Thyroid gland (tissue), 4 donors: ENCODE results near the gene PCDHGC3. TPM values are rescaled to one million over a fixed set of nuclear protein-coding genes. Genes with fewer than 3 reads are reported as not detected.
A peak's percentile ranks its signal among the peaks of the same experiment; 100 is the strongest.
"Not testable (repeated sequence)": the region's sequence is repeated elsewhere in the genome, so short reads cannot be mapped to it uniquely, and the experiment has no call there.

ENCODE experiments used
- DNase-seq, 2 donors: peaks; one replicate each; pipeline ENCODE4 v3.0.0-alpha.2; 2019
- H3K27ac ChIP-seq, 3 donors: fragments of 200-600 bp; sonication (generic); 1 replicate in 2 of 3; 2 replicates in 1 of 3; pipeline ENCODE4 v1.5.1; 2016 to 2019; ENCODE audit warnings: mild to moderate bottlenecking in 1 of 3, moderate library complexity in 1 of 3
- H3K27me3 ChIP-seq: fragments of 200-600 bp; sonication (generic); one replicate; pipeline ENCODE4 v1.5.1; 2019
- H3K36me3 ChIP-seq, 2 donors: fragments of 200-600 bp; sonication (generic); one replicate each; pipeline ENCODE4 v1.5.1; 2016 to 2019
- H3K4me1 ChIP-seq, 2 donors: fragments of 200-600 bp; sonication (generic); one replicate each; pipeline ENCODE4 v1.5.1; 2017 to 2019
- H3K4me3 ChIP-seq, 3 donors: fragments of 200-600 bp; sonication (generic); replicated peaks in 1 of 3; 1 replicate in 2 of 3; 2 replicates in 1 of 3; pipeline ENCODE4 v1.5.1; 2016; ENCODE audit warnings: mild to moderate bottlenecking in 1 of 3
- H3K9me3 ChIP-seq: fragments of 200-600 bp; sonication (generic); one replicate; pipeline ENCODE4 v1.5.1; 2017
- POLR2A ChIP-seq, 2 donors: fragments of 450-650 bp; IDR thresholded peaks; one replicate each; pipeline ENCODE4 v1.6.1; 2017; ENCODE audit warnings: antibody characterized with exemption in 2 of 2, mild to moderate bottlenecking in 2 of 2, moderate library complexity in 1 of 2
- WGBS, 2 donors: methylation state at CpG; one replicate each; pipeline ENCODE4 v1.1.5; 2017; 5-methylcytosine and 5-hydroxymethylcytosine counted together
- intact Hi-C: fragments of 100-400 bp; cut with DNase I; formaldehyde crosslinking; loops from one replicate; pipeline ENCODE4 v1.15.1; 2023
- total RNA-seq, 4 donors: library from RNA; depleted of rRNA; stranded (reverse); fragments of >200 nt; gene quantifications; one replicate each; pipeline ENCODE4 v1.2.3, GENCODE V29; 2016
- TF ChIP-seq, protein P1 (sequence below), 6 experiments: fragments of 200-600 bp in 3 of 6; fragments of 450-650 bp in 3 of 6; sonication (generic) in 3 of 6; IDR thresholded peaks; one replicate each; pipeline ENCODE4 v1.5.1; 2016 to 2019; ENCODE audit warnings: antibody characterized with exemption in 6 of 6, mild to moderate bottlenecking in 2 of 6, inconsistent platforms in 1 of 6, moderate library complexity in 1 of 6

Gene PCDHGC3
- 10 to 100 TPM; 24.7 to 31.5 (median 27.6) TPM for total RNA-seq

DNA sequence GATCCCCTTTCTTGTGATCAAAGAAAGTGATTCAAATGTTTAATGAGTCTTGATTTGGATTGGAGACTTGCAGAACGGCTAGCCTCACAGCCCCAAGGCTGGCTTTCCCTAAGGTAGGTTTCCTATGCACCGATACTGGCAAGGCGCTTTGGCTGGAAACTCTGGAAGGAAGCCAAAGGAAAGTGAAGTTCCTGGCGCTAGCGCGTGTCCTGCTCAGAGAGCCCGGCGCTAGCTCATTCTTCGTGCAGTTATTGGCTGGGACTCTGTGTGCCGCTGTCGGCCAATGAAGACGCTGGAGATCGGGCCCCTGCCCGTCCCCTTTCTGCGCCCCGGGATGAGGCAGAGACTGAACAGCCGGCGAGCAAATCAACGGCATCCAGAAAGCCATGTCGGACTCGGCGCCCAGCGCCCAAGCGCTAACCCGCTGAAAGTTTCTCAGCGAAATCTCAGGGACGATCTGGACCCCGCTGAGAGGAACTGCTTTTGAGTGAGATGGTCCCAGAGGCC is at the start of gene PCDHGC3:
Gene PCDHGC3 (plus strand): TSS at position 342 of the 507 bp plus-strand sequence. CDS start 151 bp downstream, at position 493.
- TF ChIP-seq, protein P1, sequence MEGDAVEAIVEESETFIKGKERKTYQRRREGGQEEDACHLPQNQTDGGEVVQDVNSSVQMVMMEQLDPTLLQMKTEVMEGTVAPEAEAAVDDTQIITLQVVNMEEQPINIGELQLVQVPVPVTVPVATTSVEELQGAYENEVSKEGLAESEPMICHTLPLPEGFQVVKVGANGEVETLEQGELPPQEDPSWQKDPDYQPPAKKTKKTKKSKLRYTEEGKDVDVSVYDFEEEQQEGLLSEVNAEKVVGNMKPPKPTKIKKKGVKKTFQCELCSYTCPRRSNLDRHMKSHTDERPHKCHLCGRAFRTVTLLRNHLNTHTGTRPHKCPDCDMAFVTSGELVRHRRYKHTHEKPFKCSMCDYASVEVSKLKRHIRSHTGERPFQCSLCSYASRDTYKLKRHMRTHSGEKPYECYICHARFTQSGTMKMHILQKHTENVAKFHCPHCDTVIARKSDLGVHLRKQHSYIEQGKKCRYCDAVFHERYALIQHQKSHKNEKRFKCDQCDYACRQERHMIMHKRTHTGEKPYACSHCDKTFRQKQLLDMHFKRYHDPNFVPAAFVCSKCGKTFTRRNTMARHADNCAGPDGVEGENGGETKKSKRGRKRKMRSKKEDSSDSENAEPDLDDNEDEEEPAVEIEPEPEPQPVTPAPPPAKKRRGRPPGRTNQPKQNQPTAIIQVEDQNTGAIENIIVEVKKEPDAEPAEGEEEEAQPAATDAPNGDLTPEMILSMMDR (IDR thresholded peaks at IDR 0.05), result peak in 4 of 6 experiments; percentile 26 to 58 (median 28)
- peak in 1 of 2 donors; percentile 71 for TF ChIP-seq POLR2A (IDR thresholded peaks at IDR 0.05)
- peaks cover 14 to 35% of the 10 kb centered on the region in 2 donors for H3K4me1 ChIP-seq
- H3K27me3 ChIP-seq, result no peaks in the 10 kb centered on the region
- H3K27ac ChIP-seq, result peak within 1 kb of the TSS; percentile 49 to 86 (median 77)
- H3K9me3 ChIP-seq, result no peaks in the 10 kb centered on the region
- peak within 1 kb of the TSS; percentile 1 to 71 (median 44) for H3K4me3 ChIP-seq
- 0% methylated on average over 23 to 27 of the region's 28 CpGs for WGBS, 2 donors
- no peaks in the 10 kb centered on the region for H3K36me3 ChIP-seq
- intact Hi-C loops, result loop anchor here (5.0 to 10.0 kb wide), 2 partner anchors 42 to 79 kb away; no protein-coding TSS in a partner anchor
- DNase-seq, result peak; percentile 93 to 94

DNA sequence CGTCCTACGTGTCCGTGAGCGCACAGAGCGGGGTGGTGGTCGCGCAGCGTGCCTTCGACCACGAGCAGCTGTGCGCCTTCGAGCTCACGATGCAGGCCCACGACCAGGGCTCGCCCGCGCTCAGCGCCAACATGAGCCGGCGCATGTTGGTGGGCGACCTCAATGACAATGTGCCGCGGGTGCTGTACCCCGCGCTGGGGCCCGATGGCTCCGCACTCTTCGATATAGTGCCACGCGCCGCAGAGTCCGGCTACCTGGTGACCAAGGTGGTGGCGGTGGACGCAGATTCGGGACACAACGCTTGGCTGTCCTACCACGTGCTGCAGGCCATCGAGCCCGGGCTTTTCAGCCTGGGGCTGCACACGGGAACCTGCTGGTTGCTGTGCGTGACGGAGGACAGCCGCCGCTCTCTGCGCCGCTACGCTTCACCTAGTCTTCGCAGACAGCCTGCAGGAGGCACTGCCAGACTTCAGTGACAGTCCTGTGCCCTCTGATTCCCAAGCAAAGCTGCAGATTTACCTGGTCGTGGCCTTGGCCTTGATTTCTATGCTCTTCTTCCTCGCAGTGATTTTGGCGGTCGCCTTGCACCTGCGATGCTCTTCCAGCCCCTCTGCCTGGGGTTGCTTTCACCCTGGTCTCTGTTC is 47.9 kb upstream of the PCDHGC3 start:
- Histone ChIP-seq H3K4me3 (no peak overlapping the region), H3K4me1 (no peaks in the 10 kb centered on the region), H3K9me3 (no peaks in the 10 kb centered on the region), H3K27me3 (no peaks in the 10 kb centered on the region), H3K36me3 (no peaks in the 10 kb centered on the region), H3K27ac (no peak overlapping the region)
- TF ChIP-seq POLR2A (IDR thresholded peaks at IDR 0.05), result no peak
- intact Hi-C loops, result no loop called here
- WGBS, 2 donors, result 47 to 52% methylated on average over 26 to 31 of the region's 53 CpGs
- no peak for DNase-seq

DNA sequence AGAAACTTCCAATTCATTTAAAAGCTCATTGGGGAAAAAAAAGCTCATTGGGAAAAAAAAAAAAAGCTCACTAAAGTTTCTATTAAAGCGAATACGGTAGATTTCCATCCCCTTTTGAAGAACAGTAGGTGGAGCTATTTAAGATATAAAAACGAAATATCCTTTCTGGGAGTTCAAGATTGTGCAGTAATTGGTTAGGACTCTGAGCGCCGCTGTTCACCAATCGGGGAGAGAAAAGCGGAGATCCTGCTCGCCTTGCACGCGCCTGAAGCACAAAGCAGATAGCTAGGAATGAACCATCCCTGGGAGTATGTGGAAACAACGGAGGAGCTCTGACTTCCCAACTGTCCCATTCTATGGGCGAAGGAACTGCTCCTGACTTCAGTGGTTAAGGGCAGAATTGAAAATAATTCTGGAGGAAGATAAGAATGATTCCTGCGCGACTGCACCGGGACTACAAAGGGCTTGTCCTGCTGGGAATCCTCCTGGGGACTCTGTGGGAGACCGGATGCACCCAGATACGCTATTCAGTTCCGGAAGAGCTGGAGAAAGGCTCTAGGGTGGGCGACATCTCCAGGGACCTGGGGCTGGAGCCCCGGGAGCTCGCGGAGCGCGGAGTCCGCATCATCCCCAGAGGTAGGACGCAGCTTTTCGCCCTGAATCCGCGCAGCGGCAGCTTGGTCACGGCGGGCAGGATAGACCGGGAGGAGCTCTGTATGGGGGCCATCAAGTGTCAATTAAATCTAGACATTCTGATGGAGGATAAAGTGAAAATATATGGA is 45.2 kb upstream of the PCDHGC3 start, which contains the start of gene PCDHGA12:
Gene PCDHGA12 (plus strand): TSS at position 176 of the 782 bp plus-strand sequence. CDS start 253 bp downstream, at position 429.
- Histone ChIP-seq H3K4me3 (no peak within 1 kb of the TSS), H3K4me1 (no peaks in the 10 kb centered on the region), H3K9me3 (no peaks in the 10 kb centered on the region), H3K27me3 (no peaks in the 10 kb centered on the region), H3K27ac (no peak within 1 kb of the TSS), H3K36me3 (no peaks in the 10 kb centered on the region)
- intact Hi-C loops, result no loop called here
- 14 to 15% methylated on average over 33 of the region's 33 CpGs for WGBS, 2 donors
- peak; percentile 59 to 61 for DNase-seq
- TF ChIP-seq, protein P1 (IDR thresholded peaks at IDR 0.05), result peak in 4 of 6 experiments; percentile 26 to 59 (median 43)
- TF ChIP-seq POLR2A (IDR thresholded peaks at IDR 0.05), result no peak

DNA sequence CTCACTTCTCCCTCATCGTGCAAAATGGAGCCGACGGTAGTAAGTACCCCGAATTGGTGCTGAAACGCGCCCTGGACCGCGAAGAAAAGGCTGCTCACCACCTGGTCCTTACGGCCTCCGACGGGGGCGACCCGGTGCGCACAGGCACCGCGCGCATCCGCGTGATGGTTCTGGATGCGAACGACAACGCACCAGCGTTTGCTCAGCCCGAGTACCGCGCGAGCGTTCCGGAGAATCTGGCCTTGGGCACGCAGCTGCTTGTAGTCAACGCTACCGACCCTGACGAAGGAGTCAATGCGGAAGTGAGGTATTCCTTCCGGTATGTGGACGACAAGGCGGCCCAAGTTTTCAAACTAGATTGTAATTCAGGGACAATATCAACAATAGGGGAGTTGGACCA is 44.5 kb upstream of the PCDHGC3 start:
- no peaks in the 10 kb centered on the region for H3K36me3 ChIP-seq
- intact Hi-C loops, result no loop called here
- H3K9me3 ChIP-seq, result no peaks in the 10 kb centered on the region
- TF ChIP-seq POLR2A (IDR thresholded peaks at IDR 0.05), result no peak
- TF ChIP-seq, protein P1 (IDR thresholded peaks at IDR 0.05), result no peak
- WGBS, 2 donors, result 14 to 16% methylated on average over 36 to 37 of the region's 37 CpGs
- DNase-seq, result no peak
- H3K27me3 ChIP-seq, result no peaks in the 10 kb centered on the region
- no peak overlapping the region for H3K27ac ChIP-seq
- H3K4me1 ChIP-seq, result no peaks in the 10 kb centered on the region
- H3K4me3 ChIP-seq, result no peak overlapping the region

DNA sequence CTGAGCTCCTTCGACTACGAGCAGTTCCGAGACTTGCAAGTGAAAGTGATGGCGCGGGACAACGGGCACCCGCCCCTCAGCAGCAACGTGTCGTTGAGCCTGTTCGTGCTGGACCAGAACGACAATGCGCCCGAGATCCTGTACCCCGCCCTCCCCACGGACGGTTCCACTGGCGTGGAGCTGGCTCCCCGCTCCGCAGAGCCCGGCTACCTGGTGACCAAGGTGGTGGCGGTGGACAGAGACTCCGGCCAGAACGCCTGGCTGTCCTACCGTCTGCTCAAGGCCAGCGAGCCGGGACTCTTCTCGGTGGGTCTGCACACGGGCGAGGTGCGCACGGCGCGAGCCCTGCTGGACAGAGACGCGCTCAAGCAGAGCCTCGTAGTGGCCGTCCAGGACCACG is 43.5 kb upstream of the PCDHGC3 start:
- 23 to 25% methylated on average over 6 to 28 of the region's 38 CpGs for WGBS, 2 donors
- H3K27ac ChIP-seq, H3K27me3 ChIP-seq, H3K4me3 ChIP-seq, H3K4me1 ChIP-seq, DNase-seq, intact Hi-C loops, H3K9me3 ChIP-seq, H3K36me3 ChIP-seq: not testable (repeated sequence)

DNA sequence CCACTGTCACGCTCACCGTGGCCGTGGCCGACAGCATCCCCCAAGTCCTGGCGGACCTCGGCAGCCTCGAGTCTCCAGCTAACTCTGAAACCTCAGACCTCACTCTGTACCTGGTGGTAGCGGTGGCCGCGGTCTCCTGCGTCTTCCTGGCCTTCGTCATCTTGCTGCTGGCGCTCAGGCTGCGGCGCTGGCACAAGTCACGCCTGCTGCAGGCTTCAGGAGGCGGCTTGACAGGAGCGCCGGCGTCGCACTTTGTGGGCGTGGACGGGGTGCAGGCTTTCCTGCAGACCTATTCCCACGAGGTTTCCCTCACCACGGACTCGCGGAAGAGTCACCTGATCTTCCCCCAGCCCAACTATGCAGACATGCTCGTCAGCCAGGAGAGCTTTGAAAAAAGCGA is 43.0 kb upstream of the PCDHGC3 start:
- H3K27me3 ChIP-seq, H3K27ac ChIP-seq, H3K36me3 ChIP-seq, intact Hi-C loops, H3K4me1 ChIP-seq, H3K9me3 ChIP-seq, DNase-seq, H3K4me3 ChIP-seq: not testable (repeated sequence)
- 26% methylated on average over 8 to 12 of the region's 29 CpGs for WGBS, 2 donors
